PC-9 (cell line): Measurements from ENCODE around the gene AK5. TPM values are rescaled to one million over a fixed set of nuclear protein-coding genes. Genes with fewer than 3 reads are reported as not detected.
A peak's percentile ranks its signal among the peaks of the same experiment; 100 is the strongest.

Experiments used
- BruUV-seq: library from RNA; stranded (reverse); fragments of 400-500 nt; replicated peaks from 2 replicates; lab custom pipeline; 2021; lab: Mats Ljungman, UMichigan
- CTCF ChIA-PET: fragments of 300-600 bp; sonication (Branson Sonifier 250); formaldehyde crosslinking; loops from one replicate; lab custom pipeline; 2022; ENCODE audit warnings: antibody characterized with exemption; lab: Charles Lee
- POLR2A ChIA-PET: fragments of 300-600 bp; sonication (Branson Sonifier 250); formaldehyde crosslinking; loops from one replicate; lab custom pipeline; 2022; ENCODE audit warnings: antibody characterized with exemption; ENCODE audit not compliant: unreplicated experiment; lab: Charles Lee
- DNase-seq, 2 experiments: peaks; one replicate each; pipeline versions ENCODE4 v3.0.0 to v3.0.0-alpha.2; 2015 to 2022; ENCODE audit warnings: mixed read lengths in 1 of 2
- H2AFZ ChIP-seq: fragments of 200-600 bp; sonication (generic); 2 replicates; pipeline ENCODE4 v1.8.1; 2017; ENCODE audit warnings: antibody characterized with exemption
- H3F3A ChIP-seq: fragments of 200-600 bp; sonication (generic); 2 replicates; pipeline ENCODE4 v1.8.1; 2017; ENCODE audit warnings: antibody characterized with exemption, mild to moderate bottlenecking, low read depth; ENCODE audit not compliant: insufficient read depth
- H3K27ac ChIP-seq: fragments of 200-600 bp; sonication (generic); 2 replicates; pipeline ENCODE4 v1.6.1; 2016; ENCODE audit warnings: mixed run types
- H3K27me3 ChIP-seq: fragments of 200-600 bp; sonication (generic); 2 replicates; pipeline ENCODE4 v1.6.1; 2016; ENCODE audit warnings: low read depth, mixed run types; ENCODE audit not compliant: insufficient read depth
- H3K36me3 ChIP-seq: fragments of 200-600 bp; sonication (generic); 2 replicates; pipeline ENCODE4 v1.6.1; 2016; ENCODE audit warnings: low read depth, mixed run types
- H3K4me1 ChIP-seq: fragments of 200-600 bp; sonication (generic); replicated peaks from 2 replicates; pipeline ENCODE4 v1.6.1; 2016; ENCODE audit warnings: mixed run types; ENCODE audit not compliant: insufficient read depth
- H3K4me2 ChIP-seq: fragments of 200-600 bp; sonication (generic); 2 replicates; pipeline ENCODE4 v1.6.1; 2017; ENCODE audit warnings: mixed run types
- H3K4me3 ChIP-seq: fragments of 200-600 bp; sonication (generic); 2 replicates; pipeline ENCODE4 v1.6.1; 2016; ENCODE audit warnings: mixed run types
- H3K79me2 ChIP-seq: fragments of 200-600 bp; sonication (generic); 2 replicates; pipeline ENCODE4 v1.6.1; 2017; ENCODE audit warnings: low read depth, mixed run types
- H3K9me2 ChIP-seq: fragments of 200-600 bp; sonication (generic); 2 replicates; pipeline ENCODE4 v1.8.1; 2017; ENCODE audit warnings: mild to moderate bottlenecking; ENCODE audit not compliant: insufficient read depth
- H3K9me3 ChIP-seq: fragments of 200-600 bp; sonication (generic); 2 replicates; pipeline ENCODE4 v1.8.1; 2016; ENCODE audit warnings: low read depth; ENCODE audit not compliant: insufficient read depth
- H4K20me1 ChIP-seq: fragments of 200-600 bp; sonication (generic); 2 replicates; pipeline ENCODE4 v1.8.1; 2017; ENCODE audit not compliant: insufficient read depth
- CTCF ChIP-seq: fragments of 200-600 bp; sonication (generic); conservative IDR thresholded peaks from 2 replicates; pipeline ENCODE4 v1.6.1; 2017; ENCODE audit warnings: mixed run types, antibody characterized with exemption, mild to moderate bottlenecking, moderate library complexity
- EZH2 ChIP-seq: fragments of 200-600 bp; sonication (generic); IDR thresholded peaks from 2 replicates; pipeline ENCODE4 v1.8.0; 2017; ENCODE audit warnings: antibody characterized with exemption, low read depth
- intact Hi-C: fragments of 100-400 bp; cut with micrococcal nuclease; formaldehyde crosslinking; loops from one replicate; pipeline ENCODE4 v1.10.0; 2022; ENCODE audit not compliant: unreplicated experiment
- total RNA-seq: library from RNA; stranded (reverse); gene quantifications from 2 replicates; pipeline ENCODE4 v1.2.3, GENCODE V29; 2021

Gene AK5
- total RNA-seq, 1 experiment from 2014 or later, result 1.2 TPM

GRCh38 chr1:77579547-77579946 is 297.7 kb downstream of the AK5 start:
- POLR2A ChIA-PET, result interaction anchor here (0.6 kb wide), 1 partner anchor 9 kb away, joined by 3 read pairs; no protein-coding TSS in a partner anchor
- no TSS peak for BruUV-seq

GRCh38 chr1:77582905-77583304 is 301.1 kb downstream of the AK5 start:
- Histone ChIP-seq H3K9me2 (no peaks in the 10 kb centered on the region), H3K4me2 (no peak overlapping the region), H2AFZ (no peak overlapping the region), H3K27ac (no peak overlapping the region), H3K9me3 (no peaks in the 10 kb centered on the region), H3K4me3 (no peak overlapping the region), H3K36me3 (0 out of 2 replicates have a peak, but pooled peaks cover 31% of the 10 kb centered on the region), H3K79me2 (peaks cover 5% of the 10 kb centered on the region), H3K4me1 (no peaks in the 10 kb centered on the region), H4K20me1 (no peaks in the 10 kb centered on the region), H3K27me3 (no peaks in the 10 kb centered on the region), H3F3A (peaks cover 18% of the 10 kb centered on the region)
- TF ChIP-seq CTCF (no peak), EZH2 (no peak)
- no TSS peak for BruUV-seq
- POLR2A ChIA-PET, result no interaction called here
- CTCF ChIA-PET, result no interaction called here
- intact Hi-C loops, result no loop called here
- DNase-seq, result no peak

More at GRCh38 chr1:77579547-77579946, 297.7 kb downstream of the AK5 start:
- CTCF ChIA-PET, result interaction anchor here (0.7 kb wide), 1 partner anchor 147 kb away, joined by 4 read pairs; no protein-coding TSS in a partner anchor
- intact Hi-C loops, result loop anchor here (10.0 kb wide), 1 partner anchor 135 kb away; no protein-coding TSS in a partner anchor
- Histone ChIP-seq H3K9me3 (no peaks in the 10 kb centered on the region), H2AFZ (no peak overlapping the region), H3K4me1 (no peaks in the 10 kb centered on the region), H3F3A (peaks cover 9% of the 10 kb centered on the region), H3K36me3 (peaks cover 52% of the 10 kb centered on the region), H3K9me2 (no peaks in the 10 kb centered on the region), H3K79me2 (no peaks in the 10 kb centered on the region; the same call in 1 of the 2 replicates), H4K20me1 (0 out of 2 replicates have a peak, but pooled peaks cover 4% of the 10 kb centered on the region), H3K27me3 (no peaks in the 10 kb centered on the region), H3K4me3 (no peak overlapping the region), H3K4me2 (no peak overlapping the region), H3K27ac (no peak overlapping the region)
- TF ChIP-seq CTCF (peak; percentile 43), EZH2 (no peak)
- no peak for DNase-seq

GRCh38 chr1:77583483-77583882 is 301.7 kb downstream of the AK5 start:
- Histone ChIP-seq H3K27ac (no peak overlapping the region), H3K79me2 (peaks cover 5% of the 10 kb centered on the region), H3K36me3 (0 out of 2 replicates have a peak, but pooled peaks cover 35% of the 10 kb centered on the region), H3K9me2 (no peaks in the 10 kb centered on the region), H3K4me2 (no peak overlapping the region), H3K4me1 (no peaks in the 10 kb centered on the region), H3K27me3 (no peaks in the 10 kb centered on the region), H4K20me1 (no peaks in the 10 kb centered on the region), H3K9me3 (no peaks in the 10 kb centered on the region), H3F3A (peaks cover 18% of the 10 kb centered on the region; the same call in 1 of the 2 replicates), H3K4me3 (no peak overlapping the region), H2AFZ (no peak overlapping the region)
- no TSS peak for BruUV-seq
- TF ChIP-seq EZH2 (no peak), CTCF (no peak)
- POLR2A ChIA-PET, result no interaction called here
- CTCF ChIA-PET, result no interaction called here
- intact Hi-C loops, result no loop called here
- DNase-seq, result no peak
